ENCODE results near the gene SPECC1.
"Not testable (repeated sequence)": the region's sequence is repeated elsewhere in the genome, so short reads cannot be mapped to it uniquely, and the experiment has no call there.

Gene SPECC1

GRCh38 chr17:20009302-20010098 is at the start of gene SPECC1:
SPECC1 (plus strand) TSS chr17:20009359; CDS start chr17:20096652, 87,293 bp downstream.
- peak in 1 of 2 experiments; percentile 73 for DNase-seq (ENCODE audit: low read depth in 2 of 2)

GRCh38 chr17:19962954-19963353 is 46.2 kb upstream of the SPECC1 start:
- not testable (repeated sequence) for DNase-seq (ENCODE audit: low read depth in 2 of 2)

GRCh38 chr17:19973156-19973555 is 36.0 kb upstream of the SPECC1 start:
- no peak for DNase-seq (ENCODE audit: low read depth in 2 of 2)

- DNase-seq (ENCODE audit: low read depth in 2 of 2), result no peak
Observed at GRCh38 chr17:19975601-19976000, 33.6 kb upstream of the SPECC1 start.

GRCh38 chr17:19977293-19978208 is 31.6 kb upstream of the SPECC1 start, which contains the start of gene AKAP10:
AKAP10 (minus strand) TSS chr17:19977828; CDS start chr17:19977679, 149 bp downstream.
- DNase-seq (ENCODE audit: low read depth in 2 of 2), result peak; percentile 91 to 96

GRCh38 chr17:19978209-19978802 is 30.9 kb upstream of the SPECC1 start:
- peak; percentile 15 to 25 for DNase-seq (ENCODE audit: low read depth in 2 of 2)

- DNase-seq (ENCODE audit: low read depth in 2 of 2), result no peak
Observed at GRCh38 chr17:19978805-19979211, 30.4 kb upstream of the SPECC1 start.

GRCh38 chr17:19979917-19980770 is 29.0 kb upstream of the SPECC1 start:
- no peak for DNase-seq (ENCODE audit: low read depth in 2 of 2)

GRCh38 chr17:19986941-19987861 is 22.0 kb upstream of the SPECC1 start:
- DNase-seq (ENCODE audit: low read depth in 2 of 2), result no peak

GRCh38 chr17:19987897-19988296 is 21.3 kb upstream of the SPECC1 start:
- DNase-seq (ENCODE audit: low read depth in 2 of 2), result no peak

GRCh38 chr17:19991252-19991885 is 17.8 kb upstream of the SPECC1 start:
- DNase-seq (ENCODE audit: low read depth in 2 of 2), result no peak

- peak; percentile 56 to 62 for DNase-seq (ENCODE audit: low read depth in 2 of 2)
Observed at GRCh38 chr17:19992803-19993713, 16.1 kb upstream of the SPECC1 start.

GRCh38 chr17:19996086-19996485 is 13.1 kb upstream of the SPECC1 start:
- DNase-seq (ENCODE audit: low read depth in 2 of 2), result no peak

- no peak for DNase-seq (ENCODE audit: low read depth in 2 of 2)
Observed at GRCh38 chr17:19996502-19996901, 12.7 kb upstream of the SPECC1 start.

GRCh38 chr17:20008242-20009051 is 712 bp upstream of the SPECC1 start:
- peak in 1 of 2 experiments; percentile 8 for DNase-seq (ENCODE audit: low read depth in 2 of 2)

- DNase-seq (ENCODE audit: low read depth in 2 of 2), result peak in 1 of 2 experiments; percentile 82
Observed at GRCh38 chr17:20009052-20009301, 182 bp upstream of the SPECC1 start.

GRCh38 chr17:20010099-20010863 is 1.1 kb downstream of the SPECC1 start:
- no peak for DNase-seq (ENCODE audit: low read depth in 2 of 2)

Data from stimulated activated CD4-positive, alpha-beta T cell treated with anti-CD3 and anti-CD28 coated beads, Interleukin-12 subunit alpha, Interleukin-12 subunit beta, amount 100 ng/mL, for 24 hours (primary cell).